CD4-positive, alpha-beta memory T cell (primary cell): Measurements from ENCODE around the gene WNT2. TPM values are rescaled to one million over a fixed set of nuclear protein-coding genes. Genes with fewer than 3 reads are reported as not detected.
"Not testable (repeated sequence)": the region's sequence is repeated elsewhere in the genome, so short reads cannot be mapped to it uniquely, and the experiment has no call there.

ENCODE experiments used
- CTCF ChIA-PET: fragments of 350-600 bp; sonication (Branson Sonifier 250); formaldehyde crosslinking; loops from one replicate; lab custom pipeline; 2021; ENCODE audit warnings: inconsistent platforms; ENCODE audit not compliant: partially characterized antibody; lab: Charles Lee
- POLR2A ChIA-PET: fragments of 350-600 bp; sonication (Branson Sonifier 250); formaldehyde crosslinking; loops from one replicate; lab custom pipeline; 2021; ENCODE audit not compliant: partially characterized antibody; lab: Charles Lee
- DNase-seq, 5 donors: peaks; one replicate each; pipeline versions ENCODE4 v3.0.0 to v3.0.0-alpha.2; 2020 to 2022; ENCODE audit warnings: mixed read lengths in 1 of 5
- H3K27ac ChIP-seq: one replicate; pipeline ENCODE4 v1.7.0; 2013; ENCODE audit warnings: low read depth, low read length
- H3K27me3 ChIP-seq: 2 replicates; pipeline ENCODE4 v1.7.0; 2013; ENCODE audit warnings: mild to moderate bottlenecking, low read length, moderate library complexity; ENCODE audit not compliant: insufficient read depth
- H3K36me3 ChIP-seq: 2 replicates; pipeline ENCODE4 v1.7.0; 2013; ENCODE audit warnings: mild to moderate bottlenecking, low read length, moderate library complexity; ENCODE audit not compliant: insufficient read depth
- H3K4me1 ChIP-seq: 2 replicates; pipeline ENCODE4 v1.7.0; 2013; ENCODE audit warnings: mild to moderate bottlenecking, low read length, moderate library complexity; ENCODE audit not compliant: insufficient read depth
- H3K4me3 ChIP-seq, 2 donors: one replicate each; pipeline ENCODE4 v1.7.0; 2013; ENCODE audit warnings: low read length in 2 of 2, mild to moderate bottlenecking in 1 of 2
- H3K9me3 ChIP-seq, 2 donors: one replicate each; pipeline ENCODE4 v1.7.0; 2013; ENCODE audit warnings: low read length in 2 of 2, control low read depth in 1 of 2; ENCODE audit not compliant: control insufficient read depth in 1 of 2
- H3K27ac Mint-ChIP-seq, 7 donors: one replicate each; pipeline ENCODE4 v1.8.0; 2020 to 2021; ENCODE audit warnings: mixed read lengths in 7 of 7, mild to moderate bottlenecking in 6 of 7, inconsistent platforms in 3 of 7, moderate library complexity in 3 of 7
- H3K27me3 Mint-ChIP-seq, 2 donors: one replicate each; pipeline ENCODE4 v1.8.0; 2020 to 2021; ENCODE audit warnings: mixed read lengths in 2 of 2
- H3K36me3 Mint-ChIP-seq, 2 donors: one replicate each; pipeline ENCODE4 v1.8.0; 2020 to 2021; ENCODE audit warnings: mixed read lengths in 2 of 2, inconsistent platforms in 1 of 2, mild to moderate bottlenecking in 1 of 2
- H3K4me1 Mint-ChIP-seq, 4 donors: one replicate each; pipeline ENCODE4 v1.8.0; 2020 to 2021; ENCODE audit warnings: mixed read lengths in 4 of 4, mild to moderate bottlenecking in 1 of 4
- H3K4me3 Mint-ChIP-seq, 8 donors: one replicate each; pipeline ENCODE4 v1.8.0; 2020 to 2021; ENCODE audit warnings: mixed read lengths in 8 of 8, mild to moderate bottlenecking in 7 of 8, moderate library complexity in 6 of 8, inconsistent platforms in 3 of 8
- H3K9me3 Mint-ChIP-seq, 8 donors: one replicate each; pipeline ENCODE4 v1.8.0; 2020 to 2021; ENCODE audit warnings: mixed read lengths in 8 of 8, mild to moderate bottlenecking in 5 of 8, inconsistent platforms in 3 of 8, moderate library complexity in 1 of 8
- intact Hi-C: fragments of 100-400 bp; cut with micrococcal nuclease; formaldehyde crosslinking; loops from one replicate; pipeline ENCODE4 v1.15.1; 2023
- polyA plus RNA-seq, 2 donors: library from polyadenylated mRNA; unstranded; fragments of 300-500 nt; fragmentation: Illumina TruSeq; gene quantifications; one replicate each; pipeline ENCODE4 v1.2.3, GENCODE V29; 2021
- total RNA-seq, 2 experiments: library from RNA; stranded (reverse); gene quantifications; one replicate each; pipeline ENCODE4 v1.2.3, GENCODE V29; 2021

WNT2 gene
- total and polyA plus RNA-seq, 4 experiments from 2014 or later: not detected

- no peak for DNase-seq
- Mint-ChIP-seq H3K4me3 (no peak overlapping the region), H3K27ac (no peak overlapping the region), H3K4me1 (no peaks in the 10 kb centered on the region), H3K36me3 (no peaks in the 10 kb centered on the region), H3K9me3 (peaks cover 0 to 3% (median 0%) of the 10 kb centered on the region in 8 donors), H3K27me3 (peaks cover 0 to 8% of the 10 kb centered on the region in 2 donors)
- H3K9me3 ChIP-seq: no peaks in the 10 kb centered on the region
- no peak overlapping the region for H3K27ac ChIP-seq
- H3K4me3 ChIP-seq: no peak overlapping the region
- H3K27me3 ChIP-seq: no peaks in the 10 kb centered on the region
- intact Hi-C loops: no loop called here
- no peaks in the 10 kb centered on the region for H3K4me1 ChIP-seq
- ChIA-PET CTCF (no interaction called here), POLR2A (no interaction called here)
- no peaks in the 10 kb centered on the region for H3K36me3 ChIP-seq
These were observed 20.5 kb downstream of the WNT2 start for GRCh38 chr7:117302396-117302795.

- H3K36me3 Mint-ChIP-seq, H3K4me3 ChIP-seq, H3K27ac Mint-ChIP-seq, H3K27ac ChIP-seq, H3K4me1 ChIP-seq, H3K4me3 Mint-ChIP-seq, H3K36me3 ChIP-seq, H3K9me3 Mint-ChIP-seq, H3K4me1 Mint-ChIP-seq, H3K27me3 ChIP-seq, POLR2A ChIA-PET, H3K27me3 Mint-ChIP-seq, CTCF ChIA-PET, H3K9me3 ChIP-seq, DNase-seq, intact Hi-C loops: not testable (repeated sequence)
These were observed 22.4 kb downstream of the WNT2 start for GRCh38 chr7:117300506-117300905.

- no peak for DNase-seq
- Mint-ChIP-seq H3K27me3 (peaks cover 0 to 4% of the 10 kb centered on the region in 2 donors), H3K9me3 (no peaks in the 10 kb centered on the region), H3K27ac (peak overlapping the region in 1 of 7 donors; percentile 43), H3K4me3 (no peak overlapping the region), H3K36me3 (no peaks in the 10 kb centered on the region), H3K4me1 (no peaks in the 10 kb centered on the region)
- intact Hi-C loops: no loop called here
- no peaks in the 10 kb centered on the region for H3K36me3 ChIP-seq
- CTCF ChIA-PET: no interaction called here
- H3K27me3 ChIP-seq: no peaks in the 10 kb centered on the region
- H3K9me3 ChIP-seq: no peaks in the 10 kb centered on the region
- H3K4me3 ChIP-seq: no peak overlapping the region
- POLR2A ChIA-PET: no interaction called here
- H3K27ac ChIP-seq: no peak overlapping the region
- no peaks in the 10 kb centered on the region for H3K4me1 ChIP-seq
These were observed 25.3 kb downstream of the WNT2 start for GRCh38 chr7:117297606-117298005.

GRCh38 chr7:117296066-117296465, 26.8 kb downstream of the WNT2 start:
- H3K9me3 ChIP-seq: no peaks in the 10 kb centered on the region
- Mint-ChIP-seq H3K36me3 (no peaks in the 10 kb centered on the region), H3K4me3 (no peak overlapping the region), H3K27me3 (peaks cover 0 to 2% of the 10 kb centered on the region in 2 donors), H3K9me3 (no peaks in the 10 kb centered on the region), H3K4me1 (no peaks in the 10 kb centered on the region), H3K27ac (no peak overlapping the region)
- intact Hi-C loops: no loop called here
- no peak for DNase-seq
- H3K4me1 ChIP-seq: no peaks in the 10 kb centered on the region
- H3K27me3 ChIP-seq: no peaks in the 10 kb centered on the region
- POLR2A ChIA-PET: no interaction called here
- no peak overlapping the region for H3K27ac ChIP-seq
- H3K36me3 ChIP-seq: no peaks in the 10 kb centered on the region
- CTCF ChIA-PET: no interaction called here
- H3K4me3 ChIP-seq: no peak overlapping the region

- Histone ChIP-seq H3K4me3 (no peak overlapping the region), H3K4me1 (no peaks in the 10 kb centered on the region), H3K9me3 (no peaks in the 10 kb centered on the region), H3K36me3 (no peaks in the 10 kb centered on the region), H3K27me3 (no peaks in the 10 kb centered on the region), H3K27ac (no peak overlapping the region)
- H3K27ac Mint-ChIP-seq: no peak overlapping the region
- DNase-seq: no peak
- intact Hi-C loops: no loop called here
- no peaks in the 10 kb centered on the region for H3K9me3 Mint-ChIP-seq
- CTCF ChIA-PET: no interaction called here
- H3K27me3 Mint-ChIP-seq: peaks cover 0 to 2% of the 10 kb centered on the region in 2 donors
- POLR2A ChIA-PET: no interaction called here
- peaks cover 0 to 4% (median 0%) of the 10 kb centered on the region in 4 donors for H3K4me1 Mint-ChIP-seq
- H3K36me3 Mint-ChIP-seq: no peaks in the 10 kb centered on the region
- H3K4me3 Mint-ChIP-seq: no peak overlapping the region
These were observed 37.0 kb downstream of the WNT2 start for GRCh38 chr7:117285826-117286225.

GRCh38 chr7:117284692-117285091, 38.2 kb downstream of the WNT2 start:
- peaks cover 0 to 4% (median 0%) of the 10 kb centered on the region in 4 donors for H3K4me1 Mint-ChIP-seq
- H3K36me3 ChIP-seq: no peaks in the 10 kb centered on the region
- DNase-seq: no peak
- no peak overlapping the region for H3K4me3 Mint-ChIP-seq
- no peak overlapping the region for H3K27ac Mint-ChIP-seq
- H3K27me3 ChIP-seq: no peaks in the 10 kb centered on the region
- no peaks in the 10 kb centered on the region for H3K9me3 ChIP-seq
- no peaks in the 10 kb centered on the region for H3K36me3 Mint-ChIP-seq
- peaks cover 0 to 2% of the 10 kb centered on the region in 2 donors for H3K27me3 Mint-ChIP-seq
- H3K27ac ChIP-seq: no peak overlapping the region
- intact Hi-C loops: no loop called here
- no peaks in the 10 kb centered on the region for H3K9me3 Mint-ChIP-seq
- H3K4me1 ChIP-seq: no peaks in the 10 kb centered on the region
- ChIA-PET POLR2A (no interaction called here), CTCF (no interaction called here)
- H3K4me3 ChIP-seq: no peak overlapping the region

GRCh38 chr7:117283779-117284178, 39.1 kb downstream of the WNT2 start:
- Histone ChIP-seq H3K27me3 (no peaks in the 10 kb centered on the region), H3K9me3 (no peaks in the 10 kb centered on the region), H3K4me3 (no peak overlapping the region), H3K4me1 (no peaks in the 10 kb centered on the region), H3K27ac (no peak overlapping the region), H3K36me3 (no peaks in the 10 kb centered on the region)
- Mint-ChIP-seq H3K27me3 (peaks cover 0 to 2% of the 10 kb centered on the region in 2 donors), H3K9me3 (no peaks in the 10 kb centered on the region), H3K27ac (no peak overlapping the region), H3K4me3 (no peak overlapping the region), H3K36me3 (no peaks in the 10 kb centered on the region), H3K4me1 (peaks cover 0 to 4% (median 0%) of the 10 kb centered on the region in 4 donors)
- ChIA-PET CTCF (no interaction called here), POLR2A (no interaction called here)
- intact Hi-C loops: no loop called here
- DNase-seq: no peak

- intact Hi-C loops: no loop called here
- peaks cover 0 to 4% (median 0%) of the 10 kb centered on the region in 4 donors for H3K4me1 Mint-ChIP-seq
- no peak for DNase-seq
- no peaks in the 10 kb centered on the region for H3K36me3 ChIP-seq
- no peak overlapping the region for H3K4me3 Mint-ChIP-seq
- peaks cover 0 to 2% of the 10 kb centered on the region in 2 donors for H3K27me3 Mint-ChIP-seq
- ChIA-PET POLR2A (no interaction called here), CTCF (no interaction called here)
- no peaks in the 10 kb centered on the region for H3K36me3 Mint-ChIP-seq
- no peak overlapping the region for H3K27ac Mint-ChIP-seq
- H3K9me3 Mint-ChIP-seq: no peaks in the 10 kb centered on the region
- no peak overlapping the region for H3K4me3 ChIP-seq
- no peaks in the 10 kb centered on the region for H3K27me3 ChIP-seq
- H3K27ac ChIP-seq: no peak overlapping the region
- H3K4me1 ChIP-seq: no peaks in the 10 kb centered on the region
- H3K9me3 ChIP-seq: no peaks in the 10 kb centered on the region
These were observed 39.5 kb downstream of the WNT2 start for GRCh38 chr7:117283371-117283770.
